HFFc6 (cell line): Measurements from ENCODE around the gene SEC23A. TPM values are rescaled to one million over a fixed set of nuclear protein-coding genes. Genes with fewer than 3 reads are reported as not detected.
"Not testable (repeated sequence)": the region's sequence is repeated elsewhere in the genome, so short reads cannot be mapped to it uniquely, and the experiment has no call there.

ENCODE experiments used
- DNase-seq: peaks from one replicate; pipeline ENCODE4 v3.0.0-alpha.2; 2018
- H3K27ac Mint-ChIP-seq: 2 replicates; pipeline ENCODE4 v1.8.0; 2020; ENCODE audit warnings: mild to moderate bottlenecking, mixed read lengths
- H3K27me3 Mint-ChIP-seq: 2 replicates; pipeline ENCODE4 v1.8.0; 2021; ENCODE audit warnings: mild to moderate bottlenecking, moderate library complexity, mixed read lengths; ENCODE audit not compliant: insufficient read depth
- H3K36me3 Mint-ChIP-seq: 2 replicates; pipeline ENCODE4 v1.8.0; 2021; ENCODE audit warnings: low read depth, mixed read lengths
- H3K4me1 Mint-ChIP-seq: 2 replicates; pipeline ENCODE4 v1.8.0; 2020; ENCODE audit warnings: low read depth, mixed read lengths
- H3K4me3 Mint-ChIP-seq: 2 replicates; pipeline ENCODE4 v1.8.0; 2020; ENCODE audit warnings: mild to moderate bottlenecking, moderate library complexity, mixed read lengths
- H3K9me3 Mint-ChIP-seq: 2 replicates; pipeline ENCODE4 v1.8.0; 2020; ENCODE audit warnings: mild to moderate bottlenecking, mixed read lengths
- total RNA-seq, 6 experiments: library from RNA; stranded (reverse); fragmentation: NEBNext Ultra II Directional; extraction: Animal tissue kit (Norgen Biotek cat#: 25700); gene quantifications; 2 replicates in 1 of 6; 3 replicates in 5 of 6; pipeline ENCODE4 v1.2.3, GENCODE V29; 2021
- TF ChIP-seq, protein P1 (sequence below): fragments of 200-600 bp; sonication (generic); IDR thresholded peaks from 2 replicates; pipeline ENCODE4 v1.5.0; 2021; ENCODE audit warnings: antibody characterized with exemption, mild to moderate bottlenecking

SEC23A gene
- total RNA-seq, 6 experiments from 2014 or later: 199 to 255 (median 241) TPM

DNA sequence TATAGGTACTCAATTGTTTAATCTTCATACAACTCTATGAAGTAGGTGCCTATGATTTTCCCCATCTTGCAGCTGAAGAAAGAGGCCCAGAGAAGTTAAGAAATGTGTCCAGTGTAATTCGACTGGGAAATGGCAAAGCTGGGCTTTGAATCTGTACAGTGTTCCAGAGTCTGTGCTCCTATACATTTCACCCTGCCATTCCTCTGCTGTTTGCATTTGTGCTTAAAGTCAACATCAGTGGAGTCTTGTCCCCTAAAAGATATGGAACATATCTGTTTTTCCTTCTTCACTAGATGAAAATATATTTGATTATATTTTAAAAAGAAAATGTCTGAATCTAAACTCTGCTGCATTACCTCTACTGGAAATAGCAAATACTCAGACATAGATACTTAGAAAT lies 88.6 kb downstream of the SEC23A start:
- no peak for DNase-seq
- Mint-ChIP-seq H3K27ac (no peak overlapping the region), H3K36me3 (peaks cover 5% of the 10 kb centered on the region; the same call in 1 of the 2 replicates), H3K4me1 (peaks cover 16% of the 10 kb centered on the region), H3K9me3 (no peaks in the 10 kb centered on the region), H3K4me3 (no peak overlapping the region), H3K27me3 (peaks cover 2% of the 10 kb centered on the region)
- TF ChIP-seq, protein P1, sequence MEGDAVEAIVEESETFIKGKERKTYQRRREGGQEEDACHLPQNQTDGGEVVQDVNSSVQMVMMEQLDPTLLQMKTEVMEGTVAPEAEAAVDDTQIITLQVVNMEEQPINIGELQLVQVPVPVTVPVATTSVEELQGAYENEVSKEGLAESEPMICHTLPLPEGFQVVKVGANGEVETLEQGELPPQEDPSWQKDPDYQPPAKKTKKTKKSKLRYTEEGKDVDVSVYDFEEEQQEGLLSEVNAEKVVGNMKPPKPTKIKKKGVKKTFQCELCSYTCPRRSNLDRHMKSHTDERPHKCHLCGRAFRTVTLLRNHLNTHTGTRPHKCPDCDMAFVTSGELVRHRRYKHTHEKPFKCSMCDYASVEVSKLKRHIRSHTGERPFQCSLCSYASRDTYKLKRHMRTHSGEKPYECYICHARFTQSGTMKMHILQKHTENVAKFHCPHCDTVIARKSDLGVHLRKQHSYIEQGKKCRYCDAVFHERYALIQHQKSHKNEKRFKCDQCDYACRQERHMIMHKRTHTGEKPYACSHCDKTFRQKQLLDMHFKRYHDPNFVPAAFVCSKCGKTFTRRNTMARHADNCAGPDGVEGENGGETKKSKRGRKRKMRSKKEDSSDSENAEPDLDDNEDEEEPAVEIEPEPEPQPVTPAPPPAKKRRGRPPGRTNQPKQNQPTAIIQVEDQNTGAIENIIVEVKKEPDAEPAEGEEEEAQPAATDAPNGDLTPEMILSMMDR: no peak

DNA sequence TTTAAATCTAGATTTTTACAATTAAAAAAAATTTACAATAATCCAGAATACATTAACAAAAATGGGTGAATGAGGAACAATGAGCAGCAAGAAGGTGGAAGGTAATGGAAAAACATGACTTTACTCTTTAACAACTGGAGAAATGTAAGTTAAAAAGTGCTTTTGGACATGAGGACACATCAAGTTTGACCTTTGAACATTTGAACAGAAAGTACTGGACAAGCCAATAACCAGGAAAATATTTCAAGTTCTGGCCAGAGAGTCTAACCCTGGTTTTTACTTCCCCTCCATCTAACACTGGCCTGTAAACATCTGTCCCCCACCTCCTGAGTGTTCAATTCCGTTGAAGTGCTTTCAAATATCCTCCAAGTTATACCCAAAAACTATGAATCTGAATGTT lies 94.1 kb downstream of the SEC23A start:
- not testable (repeated sequence) for DNase-seq, H3K4me3 Mint-ChIP-seq, H3K36me3 Mint-ChIP-seq, H3K9me3 Mint-ChIP-seq, H3K27me3 Mint-ChIP-seq, H3K27ac Mint-ChIP-seq
- H3K4me1 Mint-ChIP-seq: peaks cover 16% of the 10 kb centered on the region

DNA sequence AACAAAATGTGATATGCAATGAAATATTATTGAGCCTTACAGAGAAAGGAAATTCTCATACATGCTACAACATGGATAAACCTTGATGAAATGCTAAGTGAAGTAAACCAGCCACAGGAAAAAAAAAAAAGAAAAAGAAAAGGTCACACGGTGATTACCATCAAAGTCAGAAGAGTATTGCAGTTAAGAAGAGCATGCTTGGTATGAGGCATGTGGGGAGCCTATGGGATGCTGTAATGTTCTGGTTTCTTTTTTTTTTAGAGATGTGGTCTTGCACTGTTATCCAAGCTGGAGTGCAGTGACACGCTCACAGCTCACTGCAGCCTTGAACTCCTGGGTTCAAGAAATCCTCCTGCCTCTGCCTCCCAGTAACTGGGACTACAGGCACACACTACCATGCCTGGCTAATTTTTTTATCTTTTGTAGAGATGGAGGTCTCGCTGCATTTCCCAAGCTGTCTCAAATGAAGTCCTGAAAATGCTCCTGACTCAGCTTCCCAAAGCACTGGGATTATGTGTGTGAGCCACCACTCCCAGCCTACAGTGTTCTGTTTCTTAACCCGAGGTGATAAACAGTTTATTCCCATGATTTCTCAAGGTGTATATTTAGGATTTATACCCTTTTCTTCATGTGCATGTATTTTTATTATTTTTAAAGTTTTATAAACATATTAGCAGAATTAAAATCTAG lies 96.2 kb downstream of the SEC23A start:
- TF ChIP-seq, protein P1: no peak
- Mint-ChIP-seq H3K27me3 (no peaks in the 10 kb centered on the region; the same call in 1 of the 2 replicates), H3K4me3 (no peak overlapping the region), H3K9me3 (no peaks in the 10 kb centered on the region), H3K27ac (no peak overlapping the region), H3K36me3 (no peaks in the 10 kb centered on the region; the same call in 1 of the 2 replicates), H3K4me1 (peaks cover 16% of the 10 kb centered on the region)
- no peak for DNase-seq

DNA sequence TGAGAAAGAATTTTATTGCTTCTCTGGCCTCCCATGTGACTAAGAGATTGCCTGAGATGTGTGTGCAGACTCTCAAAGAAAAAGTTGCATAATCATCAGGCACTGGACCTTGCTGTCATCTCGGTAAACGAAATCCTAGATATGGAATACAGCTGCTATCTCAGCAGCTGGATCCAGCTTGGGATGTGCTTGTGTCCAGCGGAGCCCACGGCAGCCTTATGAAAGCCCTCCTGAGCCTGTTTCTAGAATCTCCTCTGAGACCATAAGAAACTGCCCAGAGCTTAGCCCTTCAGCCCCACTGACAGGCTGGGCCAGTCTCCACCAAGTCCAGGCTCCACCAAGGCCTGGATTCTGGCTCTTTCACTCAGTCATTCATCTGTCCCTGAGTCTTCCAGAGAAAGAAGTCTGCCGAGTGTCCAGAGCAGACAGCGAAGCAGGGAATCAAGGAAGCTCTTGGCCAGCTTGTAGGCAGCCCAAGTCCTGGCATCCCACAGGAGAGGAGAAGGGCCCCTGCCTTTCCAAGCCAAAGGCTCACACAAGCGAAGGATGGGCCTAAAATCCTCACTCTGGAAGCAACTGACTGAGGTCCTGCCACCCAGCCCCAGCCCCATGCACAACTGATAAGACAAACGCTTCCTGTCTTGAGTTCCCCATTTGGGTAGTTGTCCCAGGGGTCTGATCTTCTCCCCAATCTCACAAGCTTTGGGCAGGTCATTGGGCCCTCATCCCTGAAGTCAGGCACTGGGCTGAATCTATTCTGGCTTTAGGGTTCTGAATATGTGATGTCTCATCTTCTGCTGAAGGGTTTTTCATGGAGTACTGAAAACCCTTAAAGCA lies 97.8 kb downstream of the SEC23A start:
- TF ChIP-seq, protein P1: no peak
- Mint-ChIP-seq H3K9me3 (no peaks in the 10 kb centered on the region), H3K27ac (no peak overlapping the region), H3K4me1 (peaks cover 16% of the 10 kb centered on the region), H3K27me3 (no peaks in the 10 kb centered on the region; the same call in 1 of the 2 replicates), H3K36me3 (no peaks in the 10 kb centered on the region; the same call in 1 of the 2 replicates), H3K4me3 (no peak overlapping the region)
- no peak for DNase-seq

DNA sequence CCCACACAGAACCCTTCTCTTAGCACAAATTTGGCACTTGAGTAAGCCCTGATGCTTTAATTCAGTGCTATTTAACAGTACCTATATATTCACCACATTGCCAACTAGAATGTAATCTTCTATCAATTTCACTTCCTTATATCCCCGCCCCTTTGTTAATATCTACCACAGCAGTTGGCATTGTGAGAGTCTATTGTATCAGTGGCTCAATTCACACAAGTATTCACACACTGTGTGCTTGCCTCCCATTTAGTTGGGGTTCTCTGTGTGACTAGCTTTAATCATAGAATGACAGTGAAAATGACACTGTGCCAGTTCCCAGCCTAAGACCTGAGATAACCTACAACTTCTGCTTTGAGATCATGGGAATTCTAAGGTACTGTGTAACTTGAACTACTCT lies 103.1 kb downstream of the SEC23A start:
- H3K4me1 Mint-ChIP-seq: no peaks in the 10 kb centered on the region
- no peaks in the 10 kb centered on the region for H3K9me3 Mint-ChIP-seq
- H3K4me3 Mint-ChIP-seq: no peak overlapping the region
- no peaks in the 10 kb centered on the region for H3K36me3 Mint-ChIP-seq
- DNase-seq: no peak
- H3K27ac Mint-ChIP-seq: no peak overlapping the region
- no peaks in the 10 kb centered on the region; the same call in 1 of the 2 replicates for H3K27me3 Mint-ChIP-seq
- TF ChIP-seq, protein P1: no peak

DNA sequence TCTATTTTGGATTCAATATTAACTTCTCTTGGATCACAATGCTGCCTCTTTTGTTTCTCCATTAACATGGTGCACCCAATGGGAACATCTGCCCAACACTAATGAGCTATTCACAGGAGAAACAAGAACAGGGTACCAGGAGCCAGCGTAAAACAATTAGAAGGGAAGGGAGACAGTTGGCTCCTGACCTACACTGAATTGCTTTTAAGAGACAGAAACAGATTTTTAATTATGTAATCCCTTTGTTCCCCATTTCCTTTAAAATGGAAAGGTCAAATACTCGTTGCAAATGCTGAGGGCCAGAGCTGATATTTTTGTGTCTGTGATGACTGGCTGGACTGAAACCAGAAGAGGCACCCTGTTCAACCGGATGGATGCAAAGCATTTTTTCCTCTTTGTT lies 108.3 kb downstream of the SEC23A start:
- TF ChIP-seq, protein P1: no peak
- Mint-ChIP-seq H3K4me1 (0 out of 2 replicates have a peak, but pooled peaks cover 4% of the 10 kb centered on the region), H3K9me3 (no peaks in the 10 kb centered on the region), H3K4me3 (no peak overlapping the region), H3K27me3 (no peaks in the 10 kb centered on the region), H3K36me3 (0 out of 2 replicates have a peak, but pooled peaks cover 4% of the 10 kb centered on the region), H3K27ac (no peak overlapping the region)
- no peak for DNase-seq
